Thyroid gland (tissue), 4 donors: ENCODE data around the gene PHACTR1.

Experiments used
- POLR2A ChIP-seq, 2 donors: fragments of 450-650 bp; IDR thresholded peaks; one replicate each; pipeline ENCODE4 v1.6.1; 2017; ENCODE audit warnings: antibody characterized with exemption in 2 of 2, mild to moderate bottlenecking in 2 of 2, moderate library complexity in 1 of 2
- TF ChIP-seq, protein P1 (sequence below), 6 experiments: fragments of 200-600 bp in 3 of 6; fragments of 450-650 bp in 3 of 6; sonication (generic) in 3 of 6; IDR thresholded peaks; one replicate each; pipeline ENCODE4 v1.5.1; 2016 to 2019; ENCODE audit warnings: antibody characterized with exemption in 6 of 6, mild to moderate bottlenecking in 2 of 6, inconsistent platforms in 1 of 6, moderate library complexity in 1 of 6

DNA sequence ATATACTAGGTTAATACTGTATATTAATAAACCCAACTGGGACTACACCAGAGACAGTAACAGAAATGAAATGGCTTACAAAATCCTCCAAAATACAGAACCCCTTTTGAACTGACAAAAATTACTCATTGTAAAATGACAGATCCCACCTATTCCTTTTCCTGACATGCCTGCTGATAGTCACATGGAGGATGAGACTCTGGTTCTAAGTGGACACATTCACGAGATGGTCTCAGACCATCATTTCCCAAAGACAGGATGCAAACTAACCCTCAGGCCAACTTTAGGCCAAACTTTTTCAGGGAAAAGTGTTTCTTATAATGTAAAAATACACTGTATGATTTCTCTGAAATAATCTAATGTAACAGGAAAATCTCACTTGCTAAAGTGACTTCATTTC, 589.2 kb downstream of the PHACTR1 start:
- TF ChIP-seq, protein P1, sequence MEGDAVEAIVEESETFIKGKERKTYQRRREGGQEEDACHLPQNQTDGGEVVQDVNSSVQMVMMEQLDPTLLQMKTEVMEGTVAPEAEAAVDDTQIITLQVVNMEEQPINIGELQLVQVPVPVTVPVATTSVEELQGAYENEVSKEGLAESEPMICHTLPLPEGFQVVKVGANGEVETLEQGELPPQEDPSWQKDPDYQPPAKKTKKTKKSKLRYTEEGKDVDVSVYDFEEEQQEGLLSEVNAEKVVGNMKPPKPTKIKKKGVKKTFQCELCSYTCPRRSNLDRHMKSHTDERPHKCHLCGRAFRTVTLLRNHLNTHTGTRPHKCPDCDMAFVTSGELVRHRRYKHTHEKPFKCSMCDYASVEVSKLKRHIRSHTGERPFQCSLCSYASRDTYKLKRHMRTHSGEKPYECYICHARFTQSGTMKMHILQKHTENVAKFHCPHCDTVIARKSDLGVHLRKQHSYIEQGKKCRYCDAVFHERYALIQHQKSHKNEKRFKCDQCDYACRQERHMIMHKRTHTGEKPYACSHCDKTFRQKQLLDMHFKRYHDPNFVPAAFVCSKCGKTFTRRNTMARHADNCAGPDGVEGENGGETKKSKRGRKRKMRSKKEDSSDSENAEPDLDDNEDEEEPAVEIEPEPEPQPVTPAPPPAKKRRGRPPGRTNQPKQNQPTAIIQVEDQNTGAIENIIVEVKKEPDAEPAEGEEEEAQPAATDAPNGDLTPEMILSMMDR (IDR thresholded peaks at IDR 0.05), result no peak
- TF ChIP-seq POLR2A (IDR thresholded peaks at IDR 0.05), result no peak
